CD4-positive, CD25-positive, alpha-beta regulatory T cell (primary cell): ENCODE data around the gene GMFB. TPM values are rescaled to one million over a fixed set of nuclear protein-coding genes. Genes with fewer than 3 reads are reported as not detected.

Source experiments
- ATAC-seq, 2 donors: fragments of 150-1000 bp; cut with Tn5 transposase; one replicate each; pipeline ENCODE4 v1.10.0; 2021; ENCODE audit warnings: low read depth in 2 of 2, moderate number of reproducible peaks in 2 of 2, moderate library complexity in 1 of 2
- DNase-seq, 3 donors: peaks; one replicate each; pipeline versions ENCODE4 v3.0.0 to v3.0.0-alpha.2; 2012 to 2022; ENCODE audit warnings: mixed read lengths in 1 of 3
- H3K27ac ChIP-seq: one replicate; pipeline ENCODE4 v1.7.0; 2013; ENCODE audit warnings: mild to moderate bottlenecking, low read length; ENCODE audit not compliant: insufficient read depth, poor library complexity, severe bottlenecking
- H3K27me3 ChIP-seq: one replicate; pipeline ENCODE4 v1.7.0; 2013; ENCODE audit warnings: low read length; ENCODE audit not compliant: control insufficient read depth, insufficient read depth
- H3K36me3 ChIP-seq: one replicate; pipeline ENCODE4 v1.7.0; 2013; ENCODE audit warnings: mild to moderate bottlenecking, low read length, moderate library complexity; ENCODE audit not compliant: control insufficient read depth, insufficient read depth
- H3K4me1 ChIP-seq: 2 replicates; pipeline ENCODE4 v1.7.0; 2013; ENCODE audit warnings: mild to moderate bottlenecking, low read length; ENCODE audit not compliant: insufficient read depth, control insufficient read depth, poor library complexity, severe bottlenecking
- H3K4me3 ChIP-seq: one replicate; pipeline ENCODE4 v1.7.0; 2013; ENCODE audit warnings: low read depth, mild to moderate bottlenecking, low read length, moderate library complexity
- H3K9me3 ChIP-seq, 2 experiments: 1 replicate in 1 of 2; 2 replicates in 1 of 2; pipeline ENCODE4 v1.7.0; 2013; ENCODE audit warnings: low read length in 2 of 2, mild to moderate bottlenecking in 1 of 2, moderate library complexity in 1 of 2; ENCODE audit not compliant: control insufficient read depth in 2 of 2
- H3K27ac Mint-ChIP-seq, 3 donors: one replicate each; pipeline ENCODE4 v1.8.0; 2020 to 2022; ENCODE audit warnings: mild to moderate bottlenecking in 3 of 3, mixed read lengths in 3 of 3, moderate library complexity in 2 of 3
- H3K27me3 Mint-ChIP-seq: one replicate; pipeline ENCODE4 v1.8.0; 2022; ENCODE audit warnings: mild to moderate bottlenecking, mixed read lengths
- H3K36me3 Mint-ChIP-seq: one replicate; pipeline ENCODE4 v1.8.0; 2020; ENCODE audit warnings: mixed read lengths
- H3K4me1 Mint-ChIP-seq, 4 donors: one replicate each; pipeline ENCODE4 v1.8.0; 2020 to 2022; ENCODE audit warnings: mixed read lengths in 4 of 4, mild to moderate bottlenecking in 1 of 4
- H3K4me3 Mint-ChIP-seq, 4 donors: one replicate each; pipeline ENCODE4 v1.8.0; 2020 to 2022; ENCODE audit warnings: mild to moderate bottlenecking in 4 of 4, mixed read lengths in 4 of 4, moderate library complexity in 3 of 4
- H3K9me3 Mint-ChIP-seq, 7 donors: one replicate each; pipeline ENCODE4 v1.8.0; 2020 to 2022; ENCODE audit warnings: mixed read lengths in 7 of 7, mild to moderate bottlenecking in 3 of 7, moderate library complexity in 2 of 7
- polyA plus RNA-seq, 4 donors: library from polyadenylated mRNA; unstranded; fragments of 300-500 nt; fragmentation: Illumina TruSeq; gene quantifications; one replicate each; pipeline ENCODE4 v1.2.3, GENCODE V29; 2021
- total RNA-seq: library from RNA; stranded (reverse); gene quantifications from one replicate; pipeline ENCODE4 v1.2.3, GENCODE V29; 2022

GMFB gene
- total and polyA plus RNA-seq, 5 donors from 2014 or later: 16.3 to 30.7 (median 20.8) TPM

DNA sequence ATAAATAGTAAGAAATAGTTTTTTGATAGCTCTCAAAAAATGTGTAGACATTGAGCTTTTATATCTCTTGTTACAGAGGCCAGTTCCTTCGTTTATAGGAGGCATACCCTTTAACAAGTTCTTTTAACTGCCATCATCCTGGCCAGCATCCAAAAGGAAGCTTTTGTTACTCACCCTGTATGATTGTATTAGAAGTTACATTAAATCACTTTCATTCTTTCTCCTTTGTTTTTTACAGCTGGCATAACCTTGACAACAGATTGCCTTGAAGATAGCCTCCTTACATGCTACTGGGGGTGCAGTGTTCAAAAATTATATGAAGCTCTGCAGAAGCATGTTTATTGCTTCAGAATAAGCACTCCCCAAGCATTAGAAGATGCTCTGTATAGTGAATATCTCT lies 41.0 kb upstream of the GMFB start:
- peaks cover 13% of the 10 kb centered on the region for H3K36me3 Mint-ChIP-seq
- Histone ChIP-seq H3K27me3 (no peaks in the 10 kb centered on the region), H3K4me1 (no peaks in the 10 kb centered on the region), H3K4me3 (no peak overlapping the region), H3K27ac (no peak overlapping the region), H3K36me3 (peaks cover 37% of the 10 kb centered on the region), H3K9me3 (no peaks in the 10 kb centered on the region)
- no peak overlapping the region for H3K4me3 Mint-ChIP-seq
- H3K4me1 Mint-ChIP-seq: peaks cover 0 to 11% (median 4%) of the 10 kb centered on the region in 4 donors
- H3K27me3 Mint-ChIP-seq: no peaks in the 10 kb centered on the region
- no peaks in the 10 kb centered on the region for H3K9me3 Mint-ChIP-seq
- no peak for DNase-seq
- no peak for ATAC-seq
- H3K27ac Mint-ChIP-seq: no peak overlapping the region

GRCh38 chr14:54528973-54529372 lies 40.2 kb upstream of the GMFB start:
- H3K4me3 Mint-ChIP-seq: no peak overlapping the region
- H3K27me3 Mint-ChIP-seq: no peaks in the 10 kb centered on the region
- H3K36me3 ChIP-seq: peaks cover 45% of the 10 kb centered on the region
- peaks cover 21% of the 10 kb centered on the region for H3K36me3 Mint-ChIP-seq
- no peaks in the 10 kb centered on the region for H3K9me3 ChIP-seq
- ATAC-seq (no peak), DNase-seq (no peak)
- H3K27me3 ChIP-seq: no peaks in the 10 kb centered on the region
- H3K27ac Mint-ChIP-seq: no peak overlapping the region
- peaks cover 0 to 13% (median 4%) of the 10 kb centered on the region in 4 donors for H3K4me1 Mint-ChIP-seq
- H3K4me1 ChIP-seq: no peaks in the 10 kb centered on the region
- H3K4me3 ChIP-seq: no peak overlapping the region
- no peak overlapping the region for H3K27ac ChIP-seq
- no peaks in the 10 kb centered on the region for H3K9me3 Mint-ChIP-seq

DNA sequence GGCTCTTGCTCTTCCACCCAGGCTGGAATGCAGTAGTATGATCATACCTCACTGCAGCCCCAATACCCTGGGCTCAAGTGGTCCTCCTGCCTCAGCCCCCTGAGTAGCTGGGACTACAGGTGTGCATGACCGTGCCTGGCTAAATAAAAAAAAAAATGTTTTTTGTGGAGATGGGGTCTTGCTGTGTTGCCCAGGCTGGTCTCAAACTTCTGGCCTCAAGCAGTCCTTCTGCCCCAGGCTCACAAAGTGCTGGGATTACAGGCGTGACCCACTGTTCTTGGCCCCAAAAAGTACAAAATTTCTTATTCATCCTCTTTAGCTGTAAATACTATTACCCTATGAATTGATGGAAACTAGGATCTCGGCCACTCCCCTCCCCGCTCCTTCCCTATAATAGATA lies 35.6 kb upstream of the GMFB start:
- Mint-ChIP-seq H3K27me3 (no peaks in the 10 kb centered on the region), H3K4me3 (no peak overlapping the region), H3K36me3 (peaks cover 37% of the 10 kb centered on the region), H3K9me3 (no peaks in the 10 kb centered on the region), H3K4me1 (peaks cover 4 to 15% (median 11%) of the 10 kb centered on the region in 4 donors), H3K27ac (peak overlapping the region in 1 of 3 donors; percentile 23)
- Histone ChIP-seq H3K4me3 (no peak overlapping the region), H3K4me1 (no peaks in the 10 kb centered on the region), H3K27me3 (no peaks in the 10 kb centered on the region), H3K9me3 (no peaks in the 10 kb centered on the region), H3K27ac (no peak overlapping the region), H3K36me3 (peaks cover 49% of the 10 kb centered on the region)
- no peak for ATAC-seq
- no peak for DNase-seq

DNA sequence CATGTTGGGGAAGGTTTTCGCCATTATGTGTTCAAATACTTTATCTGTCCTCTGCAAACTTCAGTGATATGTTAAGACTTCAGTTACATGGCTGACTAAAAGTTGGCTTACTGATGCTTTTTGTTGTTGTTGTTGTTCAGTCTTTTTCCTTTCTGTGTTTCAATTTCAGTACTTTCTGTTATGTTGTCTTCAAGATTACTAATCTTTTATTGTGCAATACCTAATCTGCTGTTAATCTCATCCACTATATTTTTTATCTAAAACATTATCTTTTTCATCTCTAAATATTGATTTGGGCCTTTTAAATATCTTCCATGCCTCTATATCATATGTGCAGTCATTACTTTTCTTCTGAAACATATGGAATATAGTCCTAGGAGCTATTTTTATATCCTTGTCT lies 27.9 kb upstream of the GMFB start:
- no peaks in the 10 kb centered on the region for H3K27me3 Mint-ChIP-seq

DNA sequence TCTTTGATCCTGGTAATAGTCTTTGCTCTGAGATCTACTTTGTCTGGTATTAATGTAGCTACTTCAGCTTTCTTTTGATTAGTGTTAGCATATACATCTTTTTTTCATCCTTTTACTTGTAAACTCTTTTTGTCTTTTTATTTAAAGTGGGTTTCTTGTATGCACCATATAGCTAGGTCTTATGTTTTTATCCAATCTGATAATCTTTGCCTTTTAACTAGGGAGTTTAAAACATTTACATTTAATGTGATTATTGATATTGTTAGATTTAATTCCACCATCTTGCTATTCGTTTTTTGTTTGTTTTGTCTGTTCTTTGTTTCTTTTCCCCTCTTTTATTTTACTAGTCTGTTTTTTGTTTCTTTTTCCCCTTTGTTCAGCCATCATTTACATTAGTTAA lies 26.9 kb upstream of the GMFB start:
- Mint-ChIP-seq H3K27me3 (no peaks in the 10 kb centered on the region), H3K27ac (no peak overlapping the region), H3K4me1 (peaks cover 41 to 77% (median 54%) of the 10 kb centered on the region in 4 donors), H3K9me3 (peaks cover 0 to 10% (median 6%) of the 10 kb centered on the region in 7 donors), H3K36me3 (peaks cover 39% of the 10 kb centered on the region), H3K4me3 (peak overlapping the region in 3 of 4 donors; percentile 27 to 80 (median 38))
- peaks cover 10% of the 10 kb centered on the region for H3K36me3 ChIP-seq
- peaks cover 17% of the 10 kb centered on the region for H3K4me1 ChIP-seq
- H3K4me3 ChIP-seq: no peak overlapping the region
- no peak for DNase-seq
- no peak for ATAC-seq
- H3K9me3 ChIP-seq: peaks cover 0 to 8% of the 10 kb centered on the region in 2 experiments
- no peak overlapping the region for H3K27ac ChIP-seq
- H3K27me3 ChIP-seq: no peaks in the 10 kb centered on the region

More for the DNA sequence above, 27.9 kb upstream of the GMFB start:
- peaks cover 33 to 67% (median 44%) of the 10 kb centered on the region in 4 donors for H3K4me1 Mint-ChIP-seq
- Histone ChIP-seq H3K27ac (no peak overlapping the region), H3K27me3 (no peaks in the 10 kb centered on the region), H3K4me1 (peaks cover 9% of the 10 kb centered on the region), H3K9me3 (peaks cover 0 to 8% of the 10 kb centered on the region in 2 experiments), H3K4me3 (no peak overlapping the region), H3K36me3 (peaks cover 10% of the 10 kb centered on the region)
- peaks cover 0 to 10% (median 6%) of the 10 kb centered on the region in 7 donors for H3K9me3 Mint-ChIP-seq
- peaks cover 39% of the 10 kb centered on the region for H3K36me3 Mint-ChIP-seq
- peak overlapping the region in 1 of 4 donors; percentile 5 for H3K4me3 Mint-ChIP-seq
- ATAC-seq (no peak), DNase-seq (no peak)
- no peak overlapping the region for H3K27ac Mint-ChIP-seq

GRCh38 chr14:54512393-54512792 lies 23.6 kb upstream of the GMFB start:
- peaks cover 0 to 8% of the 10 kb centered on the region in 2 experiments for H3K9me3 ChIP-seq
- Mint-ChIP-seq H3K4me1 (peaks cover 36 to 69% (median 55%) of the 10 kb centered on the region in 4 donors), H3K4me3 (peak overlapping the region; percentile 36 to 94 (median 66)), H3K27me3 (peaks cover 4% of the 10 kb centered on the region), H3K9me3 (peaks cover 0 to 10% (median 3%) of the 10 kb centered on the region in 7 donors), H3K36me3 (peaks cover 26% of the 10 kb centered on the region), H3K27ac (peak overlapping the region in 1 of 3 donors; percentile 68)
- H3K27me3 ChIP-seq: no peaks in the 10 kb centered on the region
- ATAC-seq (no peak), DNase-seq (no peak)
- no peak overlapping the region for H3K27ac ChIP-seq
- H3K4me1 ChIP-seq: peaks cover 34% of the 10 kb centered on the region
- peaks cover 10% of the 10 kb centered on the region for H3K36me3 ChIP-seq
- peak overlapping the region; percentile 33 for H3K4me3 ChIP-seq

- H3K27ac Mint-ChIP-seq: peak within 1 kb of the TSS; percentile 95 to 96 (median 95)
- ATAC-seq (peak; percentile 98), DNase-seq (peak; percentile 91 to 97 (median 93))
- Histone ChIP-seq H3K4me1 (peaks cover 34% of the 10 kb centered on the region), H3K36me3 (peaks cover 4% of the 10 kb centered on the region), H3K9me3 (no peaks in the 10 kb centered on the region), H3K4me3 (peak within 1 kb of the TSS; percentile 87), H3K27ac (peak within 1 kb of the TSS; percentile 75), H3K27me3 (no peaks in the 10 kb centered on the region)
- peaks cover 0 to 2% (median 0%) of the 10 kb centered on the region in 7 donors for H3K9me3 Mint-ChIP-seq
- peaks cover 8% of the 10 kb centered on the region for H3K27me3 Mint-ChIP-seq
- peaks cover 32 to 57% (median 49%) of the 10 kb centered on the region in 4 donors for H3K4me1 Mint-ChIP-seq
- peaks cover 10% of the 10 kb centered on the region for H3K36me3 Mint-ChIP-seq
- H3K4me3 Mint-ChIP-seq: peak within 1 kb of the TSS; percentile 89 to 97 (median 96)
Observed at GRCh38 chr14:54509546-54510501, 21.0 kb upstream of the GMFB start, which contains the start of gene CGRRF1. Gene CGRRF1 (plus strand): TSS chr14:54509906. CDS start chr14:54509960, 54 bp downstream.
